Gastroesophageal sphincter (tissue), 3 donors: ENCODE data around the gene SNTG2.

Source experiments
- POLR2A ChIP-seq, 2 donors: fragments of 450-650 bp; IDR thresholded peaks; one replicate each; pipeline ENCODE4 v1.6.1; 2017; ENCODE audit warnings: antibody characterized with exemption in 2 of 2, mild to moderate bottlenecking in 2 of 2, moderate library complexity in 1 of 2
- POLR2AphosphoS5 ChIP-seq: sonication (generic); formaldehyde crosslinking; IDR thresholded peaks from one replicate; pipeline ENCODE4 v1.6.1; 2017; ENCODE audit warnings: antibody characterized with exemption
- TF ChIP-seq, protein P1 (sequence below), 4 experiments: fragments of 200-600 bp in 2 of 4; fragments of 450-650 bp in 2 of 4; sonication (generic) in 1 of 4; IDR thresholded peaks; one replicate each; pipeline ENCODE4 v1.5.1; 2017 to 2019; ENCODE audit warnings: antibody characterized with exemption in 4 of 4, mild to moderate bottlenecking in 2 of 4, moderate library complexity in 2 of 4

DNA sequence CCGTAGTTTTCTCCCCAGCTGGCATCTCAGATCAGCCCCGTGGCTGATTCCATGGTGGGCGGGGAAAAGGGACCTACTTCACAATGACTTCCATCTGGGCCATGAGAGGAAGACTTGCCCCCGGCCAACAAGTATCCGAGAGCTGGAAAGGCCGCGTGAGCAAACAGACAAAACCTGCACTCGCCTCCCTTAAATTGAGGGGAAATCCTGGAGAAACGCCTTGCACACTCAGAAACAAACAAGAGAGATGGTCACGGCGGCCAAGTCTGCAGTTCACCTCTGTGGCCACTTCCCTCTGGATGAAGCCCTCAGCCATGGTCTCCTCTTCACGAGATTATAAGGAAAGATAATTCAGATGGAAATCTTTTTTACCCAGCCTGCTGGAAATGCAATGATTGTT, 423.2 kb downstream of the SNTG2 start:
- peak; percentile 5 for TF ChIP-seq POLR2AphosphoS5
- TF ChIP-seq, protein P1, sequence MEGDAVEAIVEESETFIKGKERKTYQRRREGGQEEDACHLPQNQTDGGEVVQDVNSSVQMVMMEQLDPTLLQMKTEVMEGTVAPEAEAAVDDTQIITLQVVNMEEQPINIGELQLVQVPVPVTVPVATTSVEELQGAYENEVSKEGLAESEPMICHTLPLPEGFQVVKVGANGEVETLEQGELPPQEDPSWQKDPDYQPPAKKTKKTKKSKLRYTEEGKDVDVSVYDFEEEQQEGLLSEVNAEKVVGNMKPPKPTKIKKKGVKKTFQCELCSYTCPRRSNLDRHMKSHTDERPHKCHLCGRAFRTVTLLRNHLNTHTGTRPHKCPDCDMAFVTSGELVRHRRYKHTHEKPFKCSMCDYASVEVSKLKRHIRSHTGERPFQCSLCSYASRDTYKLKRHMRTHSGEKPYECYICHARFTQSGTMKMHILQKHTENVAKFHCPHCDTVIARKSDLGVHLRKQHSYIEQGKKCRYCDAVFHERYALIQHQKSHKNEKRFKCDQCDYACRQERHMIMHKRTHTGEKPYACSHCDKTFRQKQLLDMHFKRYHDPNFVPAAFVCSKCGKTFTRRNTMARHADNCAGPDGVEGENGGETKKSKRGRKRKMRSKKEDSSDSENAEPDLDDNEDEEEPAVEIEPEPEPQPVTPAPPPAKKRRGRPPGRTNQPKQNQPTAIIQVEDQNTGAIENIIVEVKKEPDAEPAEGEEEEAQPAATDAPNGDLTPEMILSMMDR (IDR thresholded peaks at IDR 0.05): no peak
- no peak for TF ChIP-seq POLR2A (IDR thresholded peaks at IDR 0.05)
